Measurements from ENCODE around the gene CTDNEP1. TPM values are rescaled to one million over a fixed set of nuclear protein-coding genes. Genes with fewer than 3 reads are reported as not detected.

The CTDNEP1 gene
- total and polyA plus RNA-seq, 4 donors, result 11.0 to 28.6 (median 18.6) TPM

DNA sequence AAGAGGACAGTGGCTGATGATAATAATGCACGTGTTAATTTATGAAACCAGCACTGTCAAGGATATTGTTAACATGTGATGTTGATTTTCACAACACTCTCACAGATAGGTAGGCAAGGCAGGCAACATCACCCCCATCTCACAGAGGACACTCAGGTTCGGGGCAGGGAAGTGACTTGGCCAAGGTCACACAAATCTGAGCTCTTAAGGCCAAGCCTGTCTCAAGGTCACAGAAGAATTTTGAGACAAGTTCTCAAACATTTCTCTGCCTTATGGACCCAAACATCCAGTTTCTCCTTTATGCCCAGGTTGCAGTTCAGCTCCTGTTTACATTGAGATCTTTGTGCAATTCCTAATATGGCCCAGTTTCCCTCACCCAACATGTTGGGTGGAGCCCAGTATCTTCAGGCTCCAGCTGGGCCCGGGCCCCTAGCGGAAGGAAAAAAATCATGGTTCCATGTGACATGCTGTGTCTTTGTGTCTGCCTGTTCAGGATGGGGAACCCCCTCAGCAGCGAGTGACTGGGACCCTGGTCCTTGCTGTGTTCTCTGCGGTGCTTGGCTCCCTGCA lies 31.3 kb upstream of the CTDNEP1 start:
- WGBS, result 75% methylated on average over 6 of the region's 6 CpGs
- TF ChIP-seq GABPA (IDR thresholded peaks at IDR 0.05 in 1 of 2, conservative IDR thresholded peaks at IDR 0.05 in 1 of 2), result no peak
- no peak for TF ChIP-seq TAF1 (conservative IDR thresholded peaks at IDR 0.05)
- TF ChIP-seq RAD21 (IDR thresholded peaks at IDR 0.05), result no peak
- TF ChIP-seq CTCF (IDR thresholded peaks at IDR 0.05; ENCODE audit: low read depth, low read length, missing input control), result no peak
- TF ChIP-seq JUND (IDR thresholded peaks at IDR 0.05), result no peak
- no peak for TF ChIP-seq ATF3 (IDR thresholded peaks at IDR 0.05)
- TF ChIP-seq, protein P1, sequence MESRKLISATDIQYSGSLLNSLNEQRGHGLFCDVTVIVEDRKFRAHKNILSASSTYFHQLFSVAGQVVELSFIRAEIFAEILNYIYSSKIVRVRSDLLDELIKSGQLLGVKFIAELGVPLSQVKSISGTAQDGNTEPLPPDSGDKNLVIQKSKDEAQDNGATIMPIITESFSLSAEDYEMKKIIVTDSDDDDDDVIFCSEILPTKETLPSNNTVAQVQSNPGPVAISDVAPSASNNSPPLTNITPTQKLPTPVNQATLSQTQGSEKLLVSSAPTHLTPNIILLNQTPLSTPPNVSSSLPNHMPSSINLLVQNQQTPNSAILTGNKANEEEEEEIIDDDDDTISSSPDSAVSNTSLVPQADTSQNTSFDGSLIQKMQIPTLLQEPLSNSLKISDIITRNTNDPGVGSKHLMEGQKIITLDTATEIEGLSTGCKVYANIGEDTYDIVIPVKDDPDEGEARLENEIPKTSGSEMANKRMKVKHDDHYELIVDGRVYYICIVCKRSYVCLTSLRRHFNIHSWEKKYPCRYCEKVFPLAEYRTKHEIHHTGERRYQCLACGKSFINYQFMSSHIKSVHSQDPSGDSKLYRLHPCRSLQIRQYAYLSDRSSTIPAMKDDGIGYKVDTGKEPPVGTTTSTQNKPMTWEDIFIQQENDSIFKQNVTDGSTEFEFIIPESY (IDR thresholded peaks at IDR 0.05), result no peak
- TF ChIP-seq HNF4G (IDR thresholded peaks at IDR 0.05), result no peak
- no peak for TF ChIP-seq HNF4A (conservative IDR thresholded peaks at IDR 0.05)
- no peak for TF ChIP-seq RXRA (IDR thresholded peaks at IDR 0.05)
- no peak for TF ChIP-seq NR2F2 (IDR thresholded peaks at IDR 0.05)
- no peak for TF ChIP-seq FOXA2 (IDR thresholded peaks at IDR 0.05)
- no peak for TF ChIP-seq FOXA1 (IDR thresholded peaks at IDR 0.05)
- TF ChIP-seq SP1 (IDR thresholded peaks at IDR 0.05), result no peak
- Histone ChIP-seq H3K4me3 (ENCODE audit: low read depth in 1 of 3, low read length in 3 of 3) (no peak overlapping the region), H3K27ac (ENCODE audit: low read depth in 1 of 2, low read length in 2 of 2) (no peak overlapping the region), H3K9me3 (ENCODE audit: control insufficient read depth in 4 of 4, low read length in 3 of 4) (no peaks in the 10 kb centered on the region), H3K27me3 (ENCODE audit: control insufficient read depth in 4 of 4, insufficient read depth in 4 of 4, low read length in 3 of 4) (no peaks in the 10 kb centered on the region), H3K4me1 (ENCODE audit: control insufficient read depth in 4 of 4, insufficient read depth in 4 of 4, low read length in 3 of 4) (peaks cover 9 to 19% (median 13%) of the 10 kb centered on the region in 4 donors), H3K9ac (ENCODE audit: low read depth in 1 of 2, low read length in 2 of 2) (no peak overlapping the region), H3K36me3 (ENCODE audit: control insufficient read depth in 4 of 4, insufficient read depth in 3 of 4, low read depth in 1 of 4, low read length in 3 of 4) (no peaks in the 10 kb centered on the region)
- peak; percentile 81 for DNase-seq (ENCODE audit: low spot score)

DNA sequence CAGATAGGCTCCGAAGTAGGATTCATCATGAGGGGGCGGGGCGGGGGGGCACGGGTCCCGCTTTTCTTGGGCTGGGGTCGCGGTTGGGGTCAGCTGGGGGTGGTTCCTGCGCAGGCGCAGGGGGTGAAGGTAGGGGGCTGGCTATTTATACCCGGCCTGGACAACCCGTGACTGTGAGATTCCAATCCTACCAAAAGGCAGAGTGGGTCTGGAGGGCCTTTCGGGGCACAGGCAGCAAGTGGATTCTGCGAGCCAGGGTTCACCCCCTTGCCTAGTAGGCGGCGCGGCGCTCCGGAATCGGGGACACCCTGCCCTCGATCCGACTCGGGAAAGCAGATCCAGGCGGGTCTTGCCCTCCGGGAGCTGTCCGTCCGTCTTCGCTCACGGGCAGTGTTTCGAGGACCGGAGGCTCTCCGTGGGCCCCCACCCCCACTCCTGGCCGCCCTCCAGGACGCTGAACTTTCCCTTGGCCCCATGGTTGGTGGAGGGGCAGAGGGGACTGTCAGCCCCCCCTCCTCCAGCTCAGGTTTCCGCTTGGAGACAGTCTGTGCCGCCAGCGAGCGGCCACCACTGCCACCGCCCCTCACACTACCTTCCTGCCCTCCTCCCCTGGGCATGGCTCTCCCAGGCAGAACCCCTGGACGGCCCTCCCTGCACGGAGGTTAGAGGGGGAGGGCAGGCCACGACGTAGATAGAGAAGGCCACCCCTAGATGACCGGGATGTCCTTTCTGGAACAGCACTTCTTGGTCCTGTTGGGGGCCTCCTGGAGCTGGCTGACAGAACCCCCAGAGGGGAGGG lies 30.6 kb upstream of the CTDNEP1 start:
- H3K27me3 ChIP-seq (ENCODE audit: control insufficient read depth in 4 of 4, insufficient read depth in 4 of 4, low read length in 3 of 4), result no peaks in the 10 kb centered on the region
- peak overlapping the region in 2 of 3 donors; percentile 25 to 44 for H3K4me3 ChIP-seq (ENCODE audit: low read depth in 1 of 3, low read length in 3 of 3)
- DNase-seq (ENCODE audit: low spot score), result peak; percentile 71
- H3K9ac ChIP-seq (ENCODE audit: low read depth in 1 of 2, low read length in 2 of 2), result no peak overlapping the region
- H3K27ac ChIP-seq (ENCODE audit: low read depth in 1 of 2, low read length in 2 of 2), result no peak overlapping the region
- 20% methylated on average over 43 of the region's 43 CpGs for WGBS
- no peaks in the 10 kb centered on the region for H3K9me3 ChIP-seq (ENCODE audit: control insufficient read depth in 4 of 4, low read length in 3 of 4)
- H3K4me1 ChIP-seq (ENCODE audit: control insufficient read depth in 4 of 4, insufficient read depth in 4 of 4, low read length in 3 of 4), result peaks cover 9 to 19% (median 13%) of the 10 kb centered on the region in 4 donors
- no peaks in the 10 kb centered on the region for H3K36me3 ChIP-seq (ENCODE audit: control insufficient read depth in 4 of 4, insufficient read depth in 3 of 4, low read depth in 1 of 4, low read length in 3 of 4)
- TF ChIP-seq NR2F2 (IDR thresholded peaks at IDR 0.05), result peak; percentile 36
- no peak for TF ChIP-seq ATF3 (IDR thresholded peaks at IDR 0.05)
- TF ChIP-seq GABPA (IDR thresholded peaks at IDR 0.05 in 1 of 2, conservative IDR thresholded peaks at IDR 0.05 in 1 of 2), result no peak
- peak in 1 of 2 donors; percentile 25 for TF ChIP-seq RXRA (IDR thresholded peaks at IDR 0.05)
- TF ChIP-seq, protein P1 (IDR thresholded peaks at IDR 0.05), result no peak
